A673 (cell line): ENCODE results near the gene PLAC9. TPM values are rescaled to one million over a fixed set of nuclear protein-coding genes. Genes with fewer than 3 reads are reported as not detected.

Source experiments
- BruUV-seq: library from RNA; stranded (reverse); fragments of 400-500 nt; replicated peaks from 2 replicates; lab custom pipeline; 2021; lab: Mats Ljungman, UMichigan
- CTCF ChIA-PET: fragments of 300-600 bp; sonication (Branson Sonifier 250); formaldehyde crosslinking; loops from one replicate; lab custom pipeline; 2022; ENCODE audit warnings: antibody characterized with exemption; lab: Charles Lee
- POLR2A ChIA-PET: fragments of 300-600 bp; sonication (Branson Sonifier 250); formaldehyde crosslinking; loops from one replicate; lab custom pipeline; 2022; ENCODE audit warnings: antibody characterized with exemption; ENCODE audit not compliant: low non-redundant PET; lab: Charles Lee
- DNase-seq: peaks from one replicate; pipeline ENCODE4 v3.0.0-alpha.2; 2015; ENCODE audit warnings: low spot score
- H3K27ac ChIP-seq: fragments of 200-600 bp; sonication (generic); 2 replicates; pipeline ENCODE4 v1.5.1; 2016; ENCODE audit warnings: mixed run types, low read depth, mild to moderate bottlenecking, mixed read lengths, antibody characterized with exemption, low read length; ENCODE audit not compliant: poor library complexity, severe bottlenecking
- H3K27me3 ChIP-seq: fragments of 200-600 bp; sonication (generic); replicated peaks from 2 replicates; pipeline ENCODE4 v1.6.1; 2017; ENCODE audit warnings: mixed run types, low read depth, mild to moderate bottlenecking, mixed read lengths, antibody characterized with exemption, low read length; ENCODE audit not compliant: insufficient read depth, poor library complexity
- H3K36me3 ChIP-seq: fragments of 200-600 bp; sonication (generic); 2 replicates; pipeline ENCODE4 v1.6.1; 2016; ENCODE audit warnings: mixed run types, mild to moderate bottlenecking, mixed read lengths, antibody characterized with exemption, low read length; ENCODE audit not compliant: insufficient read depth, poor library complexity, severe bottlenecking
- H3K4me1 ChIP-seq: fragments of 200-600 bp; sonication (generic); 2 replicates; pipeline ENCODE4 v1.6.1; 2017; ENCODE audit warnings: mixed run types, mild to moderate bottlenecking, mixed read lengths, antibody characterized with exemption, low read length; ENCODE audit not compliant: insufficient read depth, poor library complexity, severe bottlenecking
- H3K4me3 ChIP-seq: fragments of 200-600 bp; sonication (generic); 2 replicates; pipeline ENCODE4 v1.5.1; 2016; ENCODE audit warnings: low read depth, mixed run types, mild to moderate bottlenecking, mixed read lengths, low read length; ENCODE audit not compliant: poor library complexity, severe bottlenecking
- H3K9me3 ChIP-seq: fragments of 200-600 bp; sonication (generic); 2 replicates; pipeline ENCODE4 v1.6.1; 2016; ENCODE audit warnings: mixed run types, low read depth, mild to moderate bottlenecking, mixed read lengths, antibody characterized with exemption, low read length; ENCODE audit not compliant: poor library complexity, severe bottlenecking
- CTCF ChIP-seq: fragments of 300-800, 200-600 bp; sonication (generic); conservative IDR thresholded peaks from 2 replicates; pipeline ENCODE4 v1.5.1; 2017; ENCODE audit warnings: low read depth, mild to moderate bottlenecking, antibody characterized with exemption, low read length, moderate library complexity, mixed read lengths
- EZH2 ChIP-seq: fragments of 200-600 bp; sonication (generic); IDR thresholded peaks from 2 replicates; pipeline ENCODE4 v1.6.1; 2017; ENCODE audit warnings: borderline replicate concordance, low read depth, mild to moderate bottlenecking, mixed read lengths, antibody characterized with exemption, low read length; ENCODE audit not compliant: poor library complexity, severe bottlenecking
- intact Hi-C: fragments of 100-400 bp; cut with micrococcal nuclease; formaldehyde crosslinking; loops from one replicate; pipeline ENCODE4 v1.10.0; 2022; ENCODE audit not compliant: unreplicated experiment
- total RNA-seq: library from RNA; stranded (reverse); gene quantifications from 2 replicates; pipeline ENCODE4 v1.2.3, GENCODE V29; 2021

PLAC9 gene
- total RNA-seq, 1 experiment from 2014 or later = not detected

GRCh38 chr10:80100116-80100515 is 32.4 kb upstream of the PLAC9 start:
- no peak overlapping the region for H3K27ac ChIP-seq
- no peak for DNase-seq
- no peaks in the 10 kb centered on the region for H3K4me1 ChIP-seq
- intact Hi-C loops = no loop called here
- no peaks in the 10 kb centered on the region for H3K9me3 ChIP-seq
- no peaks in the 10 kb centered on the region for H3K27me3 ChIP-seq
- ChIA-PET POLR2A (no interaction called here), CTCF (no interaction called here)
- BruUV-seq = no TSS peak
- H3K36me3 ChIP-seq = no peaks in the 10 kb centered on the region
- no peak for TF ChIP-seq CTCF
- TF ChIP-seq EZH2 = no peak
- H3K4me3 ChIP-seq = no peak overlapping the region

- POLR2A ChIA-PET = no interaction called here
- intact Hi-C loops = no loop called here
Measured at GRCh38 chr10:80100861-80101695, 31.5 kb upstream of the PLAC9 start.

More at GRCh38 chr10:80100861-80101695, 31.5 kb upstream of the PLAC9 start:
- no TSS peak for BruUV-seq
- DNase-seq = no peak
- no peak overlapping the region for H3K4me3 ChIP-seq
- H3K9me3 ChIP-seq = no peaks in the 10 kb centered on the region
- no peak overlapping the region for H3K27ac ChIP-seq
- no peaks in the 10 kb centered on the region for H3K36me3 ChIP-seq
- CTCF ChIA-PET = interaction anchor here (0.7 kb wide), 1 partner anchor 41 kb away, joined by 4 read pairs; no protein-coding TSS in a partner anchor
- TF ChIP-seq CTCF = no peak
- TF ChIP-seq EZH2 = no peak
- no peaks in the 10 kb centered on the region for H3K4me1 ChIP-seq
- H3K27me3 ChIP-seq = no peaks in the 10 kb centered on the region
